Endodermal cell (in vitro differentiated cells): ENCODE data around the gene PDE10A. TPM values are rescaled to one million over a fixed set of nuclear protein-coding genes. Genes with fewer than 3 reads are reported as not detected.

Experiments
- DNase-seq: peaks from one replicate; pipeline ENCODE4 v3.0.0-alpha.2; 2017
- H3K27ac ChIP-seq: 2 replicates; pipeline ENCODE4 v1.5.1; 2013; ENCODE audit warnings: mild to moderate bottlenecking, low read depth, low read length, moderate library complexity
- H3K27me3 ChIP-seq: 2 replicates; pipeline ENCODE4 v1.6.1; 2013; ENCODE audit warnings: mild to moderate bottlenecking, low read length, moderate library complexity; ENCODE audit not compliant: insufficient read depth, control insufficient read depth, poor library complexity, severe bottlenecking
- H3K36me3 ChIP-seq: 2 replicates; pipeline ENCODE4 v1.7.0; 2013; ENCODE audit warnings: mild to moderate bottlenecking, low read length, moderate library complexity; ENCODE audit not compliant: control insufficient read depth, insufficient read depth
- H3K4me1 ChIP-seq: one replicate; pipeline ENCODE4 v1.7.0; 2013; ENCODE audit warnings: low read length; ENCODE audit not compliant: control insufficient read depth, insufficient read depth
- H3K4me3 ChIP-seq: 2 replicates; pipeline ENCODE4 v1.5.1; 2013; ENCODE audit warnings: mild to moderate bottlenecking, low read length, moderate library complexity
- H3K9ac ChIP-seq: 2 replicates; pipeline ENCODE4 v1.6.1; 2013; ENCODE audit warnings: mild to moderate bottlenecking, low read length, moderate library complexity; ENCODE audit not compliant: poor library complexity, severe bottlenecking; ENCODE audit errors: extremely low read depth
- H3K9me3 ChIP-seq: 2 replicates; pipeline ENCODE4 v1.6.1; 2013; ENCODE audit warnings: mild to moderate bottlenecking, low read length, moderate library complexity; ENCODE audit not compliant: control insufficient read depth
- H3K27ac Mint-ChIP-seq: 2 replicates; pipeline ENCODE4 v1.8.0; 2020; ENCODE audit warnings: mixed read lengths
- H3K27me3 Mint-ChIP-seq: 2 replicates; pipeline ENCODE4 v1.8.0; 2021; ENCODE audit warnings: mild to moderate bottlenecking, mixed read lengths; ENCODE audit not compliant: insufficient read depth
- H3K36me3 Mint-ChIP-seq: 2 replicates; pipeline ENCODE4 v1.8.0; 2020; ENCODE audit warnings: low read depth, mixed read lengths
- H3K4me1 Mint-ChIP-seq: 2 replicates; pipeline ENCODE4 v1.8.0; 2020; ENCODE audit warnings: mixed read lengths
- H3K4me3 Mint-ChIP-seq: 2 replicates; pipeline ENCODE4 v1.8.0; 2020; ENCODE audit warnings: mild to moderate bottlenecking, moderate library complexity, mixed read lengths
- H3K9me3 Mint-ChIP-seq: 2 replicates; pipeline ENCODE4 v1.8.0; 2020; ENCODE audit warnings: mild to moderate bottlenecking, mixed read lengths
- WGBS, 2 experiments: methylation state at CpG; one replicate each; pipeline versions ENCODE4 v1.1.5 to v1.1.7; 2013; ENCODE audit warnings: missing lambda C conversion rate in 2 of 2, mixed read lengths in 1 of 2; ENCODE audit not compliant: insufficient coverage in 1 of 2, insufficient read length in 1 of 2; 5-methylcytosine and 5-hydroxymethylcytosine counted together
- total RNA-seq, 2 donors: library from RNA; stranded (reverse); fragmentation: NEBNext Ultra II Directional in 1 of 2; extraction: Animal tissue kit (Norgen Biotek cat#: 25700) in 1 of 2; gene quantifications; 2 replicates in 1 of 2; 3 replicates in 1 of 2; pipeline ENCODE4 v1.2.1, GENCODE V29; 2021
- TF ChIP-seq, protein P1 (sequence below): fragments of 200-600 bp; sonication (generic); conservative IDR thresholded peaks from 2 replicates; pipeline ENCODE4 v1.5.0; 2021; ENCODE audit warnings: antibody characterized with exemption, mild to moderate bottlenecking

PDE10A gene
- total RNA-seq, 2 donors from 2014 or later = 22.8 to 27.8 TPM

DNA sequence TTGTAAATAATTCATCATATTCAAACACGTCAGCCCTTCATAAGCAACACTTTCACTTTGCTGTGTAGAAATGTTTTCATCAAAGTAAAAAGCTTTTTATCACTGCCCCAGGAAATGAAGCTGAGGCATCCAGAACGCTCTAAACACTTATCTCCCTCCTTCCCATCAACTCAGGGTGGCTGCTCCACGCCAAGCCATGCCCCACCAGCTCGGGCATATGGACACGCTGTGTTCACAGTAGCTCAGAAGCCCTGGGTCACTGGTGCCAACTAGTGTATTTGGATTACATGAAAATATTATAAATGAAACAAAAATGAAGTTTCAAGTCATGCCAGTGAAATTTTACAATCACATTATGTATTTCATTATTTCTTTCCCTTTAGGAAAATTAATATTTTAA lies 10.3 kb downstream of the PDE10A start:
- H3K27ac ChIP-seq = no peak overlapping the region
- 88 to 100% methylated on average over 1 to 5 of the region's 5 CpGs for WGBS, 2 experiments

DNA sequence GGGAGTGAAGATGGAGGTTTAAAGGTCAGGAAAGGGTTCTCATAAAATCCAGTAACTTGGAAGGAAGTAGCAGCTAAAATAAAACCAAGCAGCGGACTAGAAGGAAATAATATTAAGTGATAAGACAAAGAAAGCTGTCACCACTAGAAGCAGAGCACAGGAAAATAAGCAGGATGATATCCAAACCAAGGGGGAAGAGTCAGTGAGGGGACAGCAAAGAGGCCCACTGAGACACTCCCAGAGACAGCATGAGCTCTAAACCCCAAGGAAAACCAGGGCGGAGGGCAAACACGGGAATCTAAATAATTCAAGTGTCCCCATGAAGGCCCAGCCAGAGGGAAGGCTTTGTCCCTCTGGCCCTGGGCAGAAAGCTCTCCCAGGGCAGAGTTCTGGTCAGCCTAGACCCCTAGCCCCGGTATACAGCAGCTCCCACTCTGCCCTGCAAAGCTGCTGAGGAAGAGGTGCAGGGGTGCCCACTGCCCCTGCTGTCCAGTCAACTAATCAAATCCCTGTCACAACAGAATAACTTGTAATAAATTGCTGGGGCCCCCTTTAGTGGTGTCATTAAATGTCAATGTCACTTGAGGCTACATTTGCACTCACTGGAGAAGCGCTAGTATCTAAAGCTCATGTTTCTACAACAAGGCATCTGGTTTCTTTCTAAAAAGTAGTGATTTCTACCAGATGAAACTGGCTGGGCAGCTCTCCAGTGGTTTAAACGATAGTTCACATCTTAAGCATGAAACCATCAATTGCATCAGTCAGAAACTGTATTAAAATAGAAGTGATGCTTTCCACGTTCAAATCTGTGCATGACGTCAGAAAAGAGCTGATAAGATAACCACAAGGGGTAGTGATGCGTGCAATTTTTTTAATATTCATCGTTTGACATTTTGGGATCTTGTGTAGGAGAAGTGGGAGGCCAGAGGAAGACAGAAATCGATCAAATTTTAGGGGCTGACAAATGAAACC lies 13.6 kb downstream of the PDE10A start:
- H3K4me1 ChIP-seq = peaks cover 3% of the 10 kb centered on the region
- no peak overlapping the region for H3K4me3 ChIP-seq
- H3K9me3 ChIP-seq = no peaks in the 10 kb centered on the region
- no peaks in the 10 kb centered on the region for H3K27me3 Mint-ChIP-seq
- H3K27me3 ChIP-seq = no peaks in the 10 kb centered on the region
- H3K4me1 Mint-ChIP-seq = peaks cover 16% of the 10 kb centered on the region
- H3K27ac ChIP-seq = no peak overlapping the region
- H3K36me3 Mint-ChIP-seq = peaks cover 6% of the 10 kb centered on the region
- H3K36me3 ChIP-seq = peaks cover 9% of the 10 kb centered on the region
- no peaks in the 10 kb centered on the region for H3K9me3 Mint-ChIP-seq
- H3K9ac ChIP-seq = no peak overlapping the region
- DNase-seq = no peak
- H3K4me3 Mint-ChIP-seq = no peak overlapping the region
- H3K27ac Mint-ChIP-seq = no peak overlapping the region
- TF ChIP-seq, protein P1, sequence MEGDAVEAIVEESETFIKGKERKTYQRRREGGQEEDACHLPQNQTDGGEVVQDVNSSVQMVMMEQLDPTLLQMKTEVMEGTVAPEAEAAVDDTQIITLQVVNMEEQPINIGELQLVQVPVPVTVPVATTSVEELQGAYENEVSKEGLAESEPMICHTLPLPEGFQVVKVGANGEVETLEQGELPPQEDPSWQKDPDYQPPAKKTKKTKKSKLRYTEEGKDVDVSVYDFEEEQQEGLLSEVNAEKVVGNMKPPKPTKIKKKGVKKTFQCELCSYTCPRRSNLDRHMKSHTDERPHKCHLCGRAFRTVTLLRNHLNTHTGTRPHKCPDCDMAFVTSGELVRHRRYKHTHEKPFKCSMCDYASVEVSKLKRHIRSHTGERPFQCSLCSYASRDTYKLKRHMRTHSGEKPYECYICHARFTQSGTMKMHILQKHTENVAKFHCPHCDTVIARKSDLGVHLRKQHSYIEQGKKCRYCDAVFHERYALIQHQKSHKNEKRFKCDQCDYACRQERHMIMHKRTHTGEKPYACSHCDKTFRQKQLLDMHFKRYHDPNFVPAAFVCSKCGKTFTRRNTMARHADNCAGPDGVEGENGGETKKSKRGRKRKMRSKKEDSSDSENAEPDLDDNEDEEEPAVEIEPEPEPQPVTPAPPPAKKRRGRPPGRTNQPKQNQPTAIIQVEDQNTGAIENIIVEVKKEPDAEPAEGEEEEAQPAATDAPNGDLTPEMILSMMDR = no peak
- WGBS, 2 experiments = 84 to 88% methylated on average over 9 to 11 of the region's 11 CpGs

More for the DNA sequence above, 10.3 kb downstream of the PDE10A start:
- Histone ChIP-seq H3K4me1 (peaks cover 7% of the 10 kb centered on the region), H3K4me3 (no peak overlapping the region), H3K27me3 (no peaks in the 10 kb centered on the region), H3K9me3 (no peaks in the 10 kb centered on the region), H3K36me3 (no peaks in the 10 kb centered on the region), H3K9ac (no peak overlapping the region)
- no peak overlapping the region for H3K27ac Mint-ChIP-seq
- peaks cover 2% of the 10 kb centered on the region for H3K27me3 Mint-ChIP-seq
- H3K9me3 Mint-ChIP-seq = no peaks in the 10 kb centered on the region
- TF ChIP-seq, protein P1 = no peak
- H3K36me3 Mint-ChIP-seq = peaks cover 4% of the 10 kb centered on the region
- H3K4me1 Mint-ChIP-seq = peaks cover 13% of the 10 kb centered on the region
- DNase-seq = no peak
- no peak overlapping the region for H3K4me3 Mint-ChIP-seq

GRCh38 chr6:165647041-165647440 lies 16.0 kb downstream of the PDE10A start:
- Mint-ChIP-seq H3K4me3 (no peak overlapping the region), H3K4me1 (peaks cover 16% of the 10 kb centered on the region), H3K27ac (no peak overlapping the region), H3K9me3 (no peaks in the 10 kb centered on the region), H3K36me3 (peaks cover 9% of the 10 kb centered on the region), H3K27me3 (no peaks in the 10 kb centered on the region)
- Histone ChIP-seq H3K27me3 (no peaks in the 10 kb centered on the region), H3K9ac (no peak overlapping the region), H3K4me1 (peaks cover 3% of the 10 kb centered on the region), H3K9me3 (no peaks in the 10 kb centered on the region), H3K27ac (no peak overlapping the region), H3K36me3 (peaks cover 15% of the 10 kb centered on the region), H3K4me3 (no peak overlapping the region)
- WGBS, 2 experiments = 85 to 92% methylated on average over 5 to 6 of the region's 6 CpGs
- TF ChIP-seq, protein P1 = no peak
- no peak for DNase-seq
